ENCODE results near the gene PILRA.
"Not testable (repeated sequence)": the region's sequence is repeated elsewhere in the genome, so short reads cannot be mapped to it uniquely, and the experiment has no call there.

The PILRA gene

DNA sequence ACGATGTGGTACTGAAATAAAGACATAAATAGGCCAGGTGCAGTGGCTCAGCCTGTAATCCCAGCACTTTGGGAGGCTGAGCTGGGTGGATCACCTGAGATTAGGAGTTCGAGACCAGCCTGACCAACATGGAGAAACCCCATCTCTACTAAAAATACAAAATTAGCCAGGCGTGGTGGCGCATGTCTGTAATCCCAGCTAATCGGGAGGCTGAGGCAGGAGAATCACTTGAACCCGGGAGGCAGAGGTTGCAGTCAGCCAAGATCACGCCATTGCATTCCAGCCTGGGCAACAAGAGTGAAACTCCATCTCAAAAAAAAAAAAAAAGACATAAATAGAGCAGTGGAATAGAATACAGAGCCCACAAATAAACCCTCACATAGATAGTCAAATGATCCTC lies 9.5 kb upstream of the PILRA start:
- H3K27ac ChIP-seq (replicated peaks; ENCODE audit: low read length); H3K4ac ChIP-seq (ENCODE audit: low read length): not testable (repeated sequence)
- no CpG with 5 or more reads among the region's 7 CpGs for WGBS, 2 donors (ENCODE audit: extremely low coverage in 2 of 2, insufficient read length in 2 of 2, insufficient replicate concordance in 1 of 2)

DNA sequence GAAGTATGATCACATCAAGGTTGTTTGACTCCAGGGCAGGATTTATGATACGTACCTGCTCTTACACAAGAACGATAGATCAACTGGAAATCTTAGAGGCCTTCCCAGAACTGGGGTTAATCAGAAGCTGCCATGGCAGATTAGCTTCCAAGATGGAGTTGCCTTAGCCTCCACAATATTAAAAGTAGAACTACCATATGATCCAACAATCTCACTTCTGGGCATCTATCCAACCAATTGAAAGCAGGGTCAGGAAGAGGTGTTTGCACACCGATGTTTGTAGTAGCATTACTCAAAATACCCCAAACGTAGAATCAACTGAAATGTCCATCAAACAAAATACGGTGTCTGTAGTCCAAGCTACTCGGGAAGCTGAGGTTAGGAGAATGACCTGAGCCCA lies 8.8 kb upstream of the PILRA start:
- no peak overlapping the region for H2AFZ ChIP-seq (ENCODE audit: low read length)
- H3K4me1 ChIP-seq (ENCODE audit: control insufficient read depth in 2 of 2, insufficient read depth in 1 of 2, low read depth in 1 of 2, low read length in 2 of 2) = peaks cover 0 to 3% of the 10 kb centered on the region in 2 donors
- no peak overlapping the region for H3K9ac ChIP-seq (ENCODE audit: low read depth, low read length, poor library complexity)
- H3K79me1 ChIP-seq (ENCODE audit: low read depth, low read length) = no peaks in the 10 kb centered on the region
- no peak overlapping the region for H3K4ac ChIP-seq (ENCODE audit: low read length)
- H3K36me3 ChIP-seq (replicated peaks in 1 of 2; ENCODE audit: control insufficient read depth in 2 of 2, insufficient read depth in 2 of 2, low read length in 2 of 2) = peaks cover 34 to 83% of the 10 kb centered on the region in 2 donors
- no peak overlapping the region for H4K8ac ChIP-seq (ENCODE audit: low read depth, low read length)
- no CpG with 5 or more reads among the region's 6 CpGs for WGBS, 2 donors (ENCODE audit: extremely low coverage in 2 of 2, insufficient read length in 2 of 2, insufficient replicate concordance in 1 of 2)
- H3K4me2 ChIP-seq (ENCODE audit: insufficient read depth, low read length, poor library complexity, severe bottlenecking) = no peak overlapping the region
- H3K23ac ChIP-seq (ENCODE audit: low read depth, low read length, poor library complexity) = no peak overlapping the region
- H2AK5ac ChIP-seq (ENCODE audit: low read depth, low read length) = no peak overlapping the region
- H4K91ac ChIP-seq (ENCODE audit: low read depth, low read length, poor library complexity) = no peak overlapping the region
- H3K27me3 ChIP-seq (ENCODE audit: control insufficient read depth in 3 of 3, insufficient read depth in 3 of 3, low read depth in 1 of 3, low read length in 3 of 3) = no peaks in the 10 kb centered on the region
- H2BK5ac ChIP-seq (ENCODE audit: low read length) = no peak overlapping the region
- no peak overlapping the region for H2BK15ac ChIP-seq (ENCODE audit: low read length)
- H3K27ac ChIP-seq (replicated peaks; ENCODE audit: low read length) = no peak overlapping the region
- H3K18ac ChIP-seq (ENCODE audit: low read length) = no peak overlapping the region
- H2BK120ac ChIP-seq (ENCODE audit: low read depth, low read length) = no peak overlapping the region
- no peak overlapping the region for H3K14ac ChIP-seq (ENCODE audit: low read length)
- no peak overlapping the region for H3K4me3 ChIP-seq (ENCODE audit: low read length in 2 of 2)
- no peak overlapping the region for H2BK12ac ChIP-seq (ENCODE audit: low read length)
- H3K9me3 ChIP-seq (replicated peaks in 1 of 2; ENCODE audit: control insufficient read depth in 2 of 2, insufficient read depth in 1 of 2, low read depth in 1 of 2, low read length in 2 of 2) = no peaks in the 10 kb centered on the region
- DNase-seq (ENCODE audit: low spot score) = no peak

More for the DNA sequence above, 9.5 kb upstream of the PILRA start:
- not testable (repeated sequence) for H3K79me1 ChIP-seq (ENCODE audit: low read depth, low read length); H2AFZ ChIP-seq (ENCODE audit: low read length); H2BK5ac ChIP-seq (ENCODE audit: low read length); H3K27me3 ChIP-seq (ENCODE audit: control insufficient read depth in 3 of 3, insufficient read depth in 3 of 3, low read depth in 1 of 3, low read length in 3 of 3); H4K91ac ChIP-seq (ENCODE audit: low read depth, low read length, poor library complexity); DNase-seq (ENCODE audit: low spot score); H2AK5ac ChIP-seq (ENCODE audit: low read depth, low read length); H3K23ac ChIP-seq (ENCODE audit: low read depth, low read length, poor library complexity); H2BK120ac ChIP-seq (ENCODE audit: low read depth, low read length); H3K9ac ChIP-seq (ENCODE audit: low read depth, low read length, poor library complexity); H3K18ac ChIP-seq (ENCODE audit: low read length); H4K8ac ChIP-seq (ENCODE audit: low read depth, low read length); H3K4me2 ChIP-seq (ENCODE audit: insufficient read depth, low read length, poor library complexity, severe bottlenecking); H2BK12ac ChIP-seq (ENCODE audit: low read length); H3K4me3 ChIP-seq (ENCODE audit: low read length in 2 of 2); H2BK15ac ChIP-seq (ENCODE audit: low read length); H3K4me1 ChIP-seq (ENCODE audit: control insufficient read depth in 2 of 2, insufficient read depth in 1 of 2, low read depth in 1 of 2, low read length in 2 of 2); H3K14ac ChIP-seq (ENCODE audit: low read length); H3K9me3 ChIP-seq (replicated peaks in 1 of 2; ENCODE audit: control insufficient read depth in 2 of 2, insufficient read depth in 1 of 2, low read depth in 1 of 2, low read length in 2 of 2)
- peaks cover 38 to 89% of the 10 kb centered on the region in 2 donors for H3K36me3 ChIP-seq (replicated peaks in 1 of 2; ENCODE audit: control insufficient read depth in 2 of 2, insufficient read depth in 2 of 2, low read length in 2 of 2)

DNA sequence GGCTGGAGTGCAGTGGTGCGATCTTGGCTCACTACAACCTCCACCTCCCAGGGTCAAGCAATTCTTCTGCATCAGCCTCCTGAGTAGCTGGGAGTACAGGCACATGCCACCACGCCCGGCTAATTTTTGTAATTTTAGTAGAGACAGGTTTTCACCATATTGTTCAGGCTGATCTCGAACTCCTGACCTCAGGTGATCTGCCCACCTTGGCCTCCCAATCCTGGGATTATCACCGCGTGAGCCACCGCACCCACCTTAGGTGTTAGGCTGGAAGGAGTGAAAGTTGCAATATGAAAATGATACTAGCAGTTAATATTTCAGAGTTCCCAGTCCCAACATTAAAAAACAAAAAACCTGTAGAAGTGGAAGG lies 7.3 kb upstream of the PILRA start:
- H4K8ac ChIP-seq (ENCODE audit: low read depth, low read length); H3K18ac ChIP-seq (ENCODE audit: low read length); H2BK12ac ChIP-seq (ENCODE audit: low read length); H3K4ac ChIP-seq (ENCODE audit: low read length); DNase-seq (ENCODE audit: low spot score); H3K27me3 ChIP-seq (ENCODE audit: control insufficient read depth in 3 of 3, insufficient read depth in 3 of 3, low read depth in 1 of 3, low read length in 3 of 3); H2BK15ac ChIP-seq (ENCODE audit: low read length); H3K79me1 ChIP-seq (ENCODE audit: low read depth, low read length); H3K9me3 ChIP-seq (replicated peaks in 1 of 2; ENCODE audit: control insufficient read depth in 2 of 2, insufficient read depth in 1 of 2, low read depth in 1 of 2, low read length in 2 of 2); H3K14ac ChIP-seq (ENCODE audit: low read length); H2AK5ac ChIP-seq (ENCODE audit: low read depth, low read length); H3K4me1 ChIP-seq (ENCODE audit: control insufficient read depth in 2 of 2, insufficient read depth in 1 of 2, low read depth in 1 of 2, low read length in 2 of 2); H3K27ac ChIP-seq (replicated peaks; ENCODE audit: low read length); H3K9ac ChIP-seq (ENCODE audit: low read depth, low read length, poor library complexity); H3K4me3 ChIP-seq (ENCODE audit: low read length in 2 of 2); H2BK120ac ChIP-seq (ENCODE audit: low read depth, low read length); H3K23ac ChIP-seq (ENCODE audit: low read depth, low read length, poor library complexity); H4K91ac ChIP-seq (ENCODE audit: low read depth, low read length, poor library complexity); H2BK5ac ChIP-seq (ENCODE audit: low read length); H3K4me2 ChIP-seq (ENCODE audit: insufficient read depth, low read length, poor library complexity, severe bottlenecking); H2AFZ ChIP-seq (ENCODE audit: low read length): not testable (repeated sequence)
- WGBS, 2 donors (ENCODE audit: extremely low coverage in 2 of 2, insufficient read length in 2 of 2, insufficient replicate concordance in 1 of 2) = no CpG with 5 or more reads among the region's 7 CpGs
- H3K36me3 ChIP-seq (replicated peaks in 1 of 2; ENCODE audit: control insufficient read depth in 2 of 2, insufficient read depth in 2 of 2, low read length in 2 of 2) = peaks cover 29 to 69% of the 10 kb centered on the region in 2 donors

DNA sequence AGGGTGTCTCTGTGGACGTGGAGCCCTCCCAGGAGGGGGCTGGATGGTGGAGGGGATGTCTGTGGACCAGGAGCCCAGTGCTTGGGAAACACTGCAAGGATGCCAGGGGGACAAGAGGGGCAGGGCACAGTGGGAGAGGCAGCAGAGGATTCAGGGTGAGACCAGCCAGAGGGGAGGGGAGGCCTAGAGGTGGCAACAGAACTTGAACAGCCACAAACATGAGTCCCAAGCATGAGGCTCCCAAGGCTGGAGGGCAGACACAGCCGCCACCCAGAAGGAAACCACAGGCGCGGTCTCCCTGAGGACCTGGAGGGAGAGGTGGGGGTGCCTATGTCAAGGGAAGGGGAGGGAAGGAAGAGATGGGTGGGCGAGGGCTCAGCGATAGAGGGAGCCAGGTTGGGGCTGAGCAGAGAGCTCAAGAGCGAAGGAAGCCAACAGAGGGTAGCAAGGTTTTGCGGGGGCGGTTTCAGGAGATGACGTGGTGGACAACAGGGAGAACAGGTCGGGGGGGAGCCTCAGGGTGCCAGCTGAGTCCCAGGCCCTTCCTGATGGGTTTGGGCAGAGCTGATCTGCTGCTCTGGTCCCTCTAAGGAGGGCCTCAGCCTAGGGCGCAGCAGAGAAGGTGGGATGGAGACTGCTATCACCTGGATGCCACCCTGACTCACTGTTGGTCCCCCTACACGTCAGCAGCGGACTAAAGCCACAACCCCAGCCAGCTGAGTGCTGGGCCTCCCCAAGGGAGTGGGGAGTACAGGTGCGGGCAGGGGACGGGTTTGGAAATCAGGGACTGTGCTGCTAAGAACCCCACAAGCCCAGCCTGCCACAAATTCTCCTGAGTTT lies 6.7 kb upstream of the PILRA start:
- Histone ChIP-seq H4K8ac (ENCODE audit: low read depth, low read length) (no peak overlapping the region), H3K9me3 (replicated peaks in 1 of 2; ENCODE audit: control insufficient read depth in 2 of 2, insufficient read depth in 1 of 2, low read depth in 1 of 2, low read length in 2 of 2) (no peaks in the 10 kb centered on the region), H3K27ac (replicated peaks; ENCODE audit: low read length) (no peak overlapping the region), H3K14ac (ENCODE audit: low read length) (no peak overlapping the region), H3K23ac (ENCODE audit: low read depth, low read length, poor library complexity) (peak overlapping the region; percentile 83), H3K79me1 (ENCODE audit: low read depth, low read length) (no peaks in the 10 kb centered on the region), H3K4me1 (ENCODE audit: control insufficient read depth in 2 of 2, insufficient read depth in 1 of 2, low read depth in 1 of 2, low read length in 2 of 2) (peaks cover 4 to 9% of the 10 kb centered on the region in 2 donors), H4K91ac (ENCODE audit: low read depth, low read length, poor library complexity) (no peak overlapping the region), H3K36me3 (replicated peaks in 1 of 2; ENCODE audit: control insufficient read depth in 2 of 2, insufficient read depth in 2 of 2, low read length in 2 of 2) (peaks cover 23 to 63% of the 10 kb centered on the region in 2 donors), H2BK5ac (ENCODE audit: low read length) (peak overlapping the region; percentile 7), H2BK15ac (ENCODE audit: low read length) (no peak overlapping the region), H3K4me2 (ENCODE audit: insufficient read depth, low read length, poor library complexity, severe bottlenecking) (no peak overlapping the region), H2AFZ (ENCODE audit: low read length) (no peak overlapping the region), H2BK12ac (ENCODE audit: low read length) (no peak overlapping the region), H3K4ac (ENCODE audit: low read length) (no peak overlapping the region), H3K27me3 (ENCODE audit: control insufficient read depth in 3 of 3, insufficient read depth in 3 of 3, low read depth in 1 of 3, low read length in 3 of 3) (no peaks in the 10 kb centered on the region), H2BK120ac (ENCODE audit: low read depth, low read length) (no peak overlapping the region), H3K18ac (ENCODE audit: low read length) (no peak overlapping the region), H3K4me3 (ENCODE audit: low read length in 2 of 2) (no peak overlapping the region), H3K9ac (ENCODE audit: low read depth, low read length, poor library complexity) (no peak overlapping the region), H2AK5ac (ENCODE audit: low read depth, low read length) (no peak overlapping the region)
- DNase-seq (ENCODE audit: low spot score) = no peak
- no CpG with 5 or more reads among the region's 16 CpGs for WGBS, 2 donors (ENCODE audit: extremely low coverage in 2 of 2, insufficient read length in 2 of 2, insufficient replicate concordance in 1 of 2)
